ENCODE measurements around the gene C5.

Gene C5

DNA sequence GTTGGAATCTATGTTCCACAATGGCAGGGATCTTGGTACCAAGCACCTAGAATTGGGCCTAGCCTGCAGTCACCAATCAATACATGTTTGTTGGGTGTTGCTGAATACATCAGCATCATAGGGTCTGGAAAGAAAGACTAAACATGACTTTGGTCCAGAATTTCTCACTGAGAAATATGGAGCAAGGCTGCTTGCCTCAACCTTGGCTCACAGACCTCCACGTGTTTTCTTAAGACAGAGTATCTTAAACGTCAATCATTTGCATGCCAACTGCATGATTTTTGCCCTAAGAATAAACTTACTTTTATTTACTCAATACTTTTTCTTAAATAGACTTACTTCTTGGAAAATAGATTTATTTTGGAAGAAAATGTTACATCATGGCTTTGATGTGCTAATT is 100.8 kb downstream of the C5 start:
- H3K4me1 ChIP-seq (ENCODE audit: control insufficient read depth, insufficient read depth, low read depth, low read length), result peaks cover 10% of the 10 kb centered on the region
- no peak overlapping the region for H3K27ac ChIP-seq (ENCODE audit: low read length, poor library complexity, severe bottlenecking)
- no peak overlapping the region for H3K14ac ChIP-seq (ENCODE audit: low read length in 2 of 2)
- H4K91ac ChIP-seq (ENCODE audit: low read length), result no peak overlapping the region
- no peak overlapping the region for H2AFZ ChIP-seq (ENCODE audit: low read depth, low read length)
- H2BK5ac ChIP-seq (ENCODE audit: low read depth, low read length, poor library complexity, severe bottlenecking), result no peak overlapping the region
- whole genome bisulfite sequencing, result 100% methylated on average over 1 of the region's 2 CpGs
- H3K9me3 ChIP-seq (ENCODE audit: control insufficient read depth, low read length), result no peaks in the 10 kb centered on the region
- H2AK5ac ChIP-seq (ENCODE audit: low read length, severe bottlenecking), result no peak overlapping the region
- no peak overlapping the region for H2BK120ac ChIP-seq (ENCODE audit: low read depth, low read length)
- H3K79me1 ChIP-seq (replicated peaks; ENCODE audit: low read length, poor library complexity, severe bottlenecking), result no peaks in the 10 kb centered on the region
- H3K9ac ChIP-seq (ENCODE audit: low read length), result no peak overlapping the region
- no peak for DNase-seq
- no peak overlapping the region for H2BK15ac ChIP-seq (ENCODE audit: low read depth, poor library complexity, severe bottlenecking)
- peaks cover 0 to 4% of the 10 kb centered on the region in 2 experiments for H3K36me3 ChIP-seq (ENCODE audit: control insufficient read depth in 1 of 2, insufficient read depth in 2 of 2, low read depth in 1 of 2, low read length in 2 of 2)
- H3K18ac ChIP-seq (ENCODE audit: low read depth in 1 of 2, low read length in 2 of 2), result no peak overlapping the region
- H3K27me3 ChIP-seq (ENCODE audit: control insufficient read depth in 1 of 2, insufficient read depth in 1 of 2, low read length in 2 of 2), result no peaks in the 10 kb centered on the region
- H3K23ac ChIP-seq (ENCODE audit: low read length in 2 of 2), result no peak overlapping the region
- no peak overlapping the region for H3K4me2 ChIP-seq (ENCODE audit: low read length, poor library complexity, severe bottlenecking)
- H3K4ac ChIP-seq (ENCODE audit: low read depth in 1 of 2, low read length in 2 of 2), result no peak overlapping the region
- H2BK12ac ChIP-seq (ENCODE audit: low read length in 2 of 2), result no peak overlapping the region
- H3K4me3 ChIP-seq (ENCODE audit: insufficient read depth in 1 of 2, low read depth in 1 of 2, low read length in 2 of 2), result no peak overlapping the region
- no peak overlapping the region for H4K8ac ChIP-seq (ENCODE audit: low read length)

GRCh38 chr9:120948824-120949223 is 101.3 kb downstream of the C5 start:
- Histone ChIP-seq H4K91ac (ENCODE audit: low read length) (no peak overlapping the region), H3K23ac (ENCODE audit: low read length in 2 of 2) (no peak overlapping the region), H3K18ac (ENCODE audit: low read depth in 1 of 2, low read length in 2 of 2) (no peak overlapping the region), H2AFZ (ENCODE audit: low read depth, low read length) (no peak overlapping the region), H3K4ac (ENCODE audit: low read depth in 1 of 2, low read length in 2 of 2) (no peak overlapping the region), H3K14ac (ENCODE audit: low read length in 2 of 2) (no peak overlapping the region), H3K4me3 (ENCODE audit: insufficient read depth in 1 of 2, low read depth in 1 of 2, low read length in 2 of 2) (no peak overlapping the region), H4K8ac (ENCODE audit: low read length) (no peak overlapping the region), H2BK120ac (ENCODE audit: low read depth, low read length) (no peak overlapping the region), H3K27ac (ENCODE audit: low read length, poor library complexity, severe bottlenecking) (no peak overlapping the region), H2AK5ac (ENCODE audit: low read length, severe bottlenecking) (peak overlapping the region; percentile 58), H2BK5ac (ENCODE audit: low read depth, low read length, poor library complexity, severe bottlenecking) (no peak overlapping the region), H3K27me3 (ENCODE audit: control insufficient read depth in 1 of 2, insufficient read depth in 1 of 2, low read length in 2 of 2) (no peaks in the 10 kb centered on the region), H3K79me1 (replicated peaks; ENCODE audit: low read length, poor library complexity, severe bottlenecking) (no peaks in the 10 kb centered on the region), H3K4me1 (ENCODE audit: control insufficient read depth, insufficient read depth, low read depth, low read length) (peaks cover 10% of the 10 kb centered on the region), H3K36me3 (ENCODE audit: control insufficient read depth in 1 of 2, insufficient read depth in 2 of 2, low read depth in 1 of 2, low read length in 2 of 2) (peaks cover 0 to 4% of the 10 kb centered on the region in 2 experiments), H3K4me2 (ENCODE audit: low read length, poor library complexity, severe bottlenecking) (no peak overlapping the region), H2BK15ac (ENCODE audit: low read depth, poor library complexity, severe bottlenecking) (no peak overlapping the region), H3K9ac (ENCODE audit: low read length) (no peak overlapping the region), H3K9me3 (ENCODE audit: control insufficient read depth, low read length) (no peaks in the 10 kb centered on the region), H2BK12ac (ENCODE audit: low read length in 2 of 2) (no peak overlapping the region)
- DNase-seq, result no peak
- WGBS, result 97% methylated on average over 1 of the region's 1 CpG

- H3K27me3 ChIP-seq (ENCODE audit: control insufficient read depth in 1 of 2, insufficient read depth in 1 of 2, low read length in 2 of 2), result no peaks in the 10 kb centered on the region
- no peak overlapping the region for H3K18ac ChIP-seq (ENCODE audit: low read depth in 1 of 2, low read length in 2 of 2)
- H3K9me3 ChIP-seq (ENCODE audit: control insufficient read depth, low read length), result no peaks in the 10 kb centered on the region
- H3K4me1 ChIP-seq (ENCODE audit: control insufficient read depth, insufficient read depth, low read depth, low read length), result peaks cover 15% of the 10 kb centered on the region
- no peak overlapping the region for H3K23ac ChIP-seq (ENCODE audit: low read length in 2 of 2)
- H2BK15ac ChIP-seq (ENCODE audit: low read depth, poor library complexity, severe bottlenecking), result no peak overlapping the region
- no peak overlapping the region for H2BK120ac ChIP-seq (ENCODE audit: low read depth, low read length)
- WGBS, result 92% methylated on average over 2 of the region's 2 CpGs
- H3K4ac ChIP-seq (ENCODE audit: low read depth in 1 of 2, low read length in 2 of 2), result no peak overlapping the region
- no peak overlapping the region for H3K27ac ChIP-seq (ENCODE audit: low read length, poor library complexity, severe bottlenecking)
- no peak overlapping the region for H3K4me2 ChIP-seq (ENCODE audit: low read length, poor library complexity, severe bottlenecking)
- H2AFZ ChIP-seq (ENCODE audit: low read depth, low read length), result no peak overlapping the region
- H4K8ac ChIP-seq (ENCODE audit: low read length), result no peak overlapping the region
- DNase-seq, result no peak
- H2BK12ac ChIP-seq (ENCODE audit: low read length in 2 of 2), result no peak overlapping the region
- H4K91ac ChIP-seq (ENCODE audit: low read length), result no peak overlapping the region
- no peak overlapping the region for H3K14ac ChIP-seq (ENCODE audit: low read length in 2 of 2)
- H2BK5ac ChIP-seq (ENCODE audit: low read depth, low read length, poor library complexity, severe bottlenecking), result no peak overlapping the region
- no peak overlapping the region for H2AK5ac ChIP-seq (ENCODE audit: low read length, severe bottlenecking)
- no peak overlapping the region for H3K4me3 ChIP-seq (ENCODE audit: insufficient read depth in 1 of 2, low read depth in 1 of 2, low read length in 2 of 2)
- H3K9ac ChIP-seq (ENCODE audit: low read length), result no peak overlapping the region
- H3K79me1 ChIP-seq (replicated peaks; ENCODE audit: low read length, poor library complexity, severe bottlenecking), result no peaks in the 10 kb centered on the region
- H3K36me3 ChIP-seq (ENCODE audit: control insufficient read depth in 1 of 2, insufficient read depth in 2 of 2, low read depth in 1 of 2, low read length in 2 of 2), result peaks cover 0 to 4% of the 10 kb centered on the region in 2 experiments
Observed at GRCh38 chr9:120947222-120947621, 102.9 kb downstream of the C5 start.

DNA sequence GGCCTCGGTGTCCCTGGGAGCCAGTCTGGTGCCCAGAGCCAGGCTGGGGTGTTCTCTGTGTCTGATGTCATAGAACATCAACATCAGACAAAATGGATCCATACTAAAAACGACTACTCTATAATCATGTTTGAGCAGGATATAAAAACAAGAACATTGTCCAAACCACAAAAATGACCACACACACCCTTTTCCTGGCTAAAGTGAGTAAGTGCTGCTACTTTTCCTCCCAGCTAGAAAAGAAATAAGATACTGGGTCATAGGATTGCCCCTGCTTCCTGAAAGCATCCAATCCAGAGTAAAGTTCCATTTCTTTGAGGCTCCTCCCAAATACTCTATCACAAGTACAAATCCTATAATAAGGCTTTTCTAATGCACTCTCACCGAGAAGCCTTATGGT is 103.8 kb downstream of the C5 start:
- no peak overlapping the region for H2AFZ ChIP-seq (ENCODE audit: low read depth, low read length)
- no peaks in the 10 kb centered on the region for H3K9me3 ChIP-seq (ENCODE audit: control insufficient read depth, low read length)
- 86% methylated on average over 3 of the region's 3 CpGs for WGBS

More for the DNA sequence above, 103.8 kb downstream of the C5 start:
- H2BK5ac ChIP-seq (ENCODE audit: low read depth, low read length, poor library complexity, severe bottlenecking), result no peak overlapping the region
- no peak overlapping the region for H3K18ac ChIP-seq (ENCODE audit: low read depth in 1 of 2, low read length in 2 of 2)
- DNase-seq, result no peak
- H2BK15ac ChIP-seq (ENCODE audit: low read depth, poor library complexity, severe bottlenecking), result no peak overlapping the region
- peak overlapping the region in 1 of 2 experiments; percentile 18 for H3K14ac ChIP-seq (ENCODE audit: low read length in 2 of 2)
- H3K27me3 ChIP-seq (ENCODE audit: control insufficient read depth in 1 of 2, insufficient read depth in 1 of 2, low read length in 2 of 2), result no peaks in the 10 kb centered on the region
- H3K4me3 ChIP-seq (ENCODE audit: insufficient read depth in 1 of 2, low read depth in 1 of 2, low read length in 2 of 2), result no peak overlapping the region
- peaks cover 12% of the 10 kb centered on the region for H3K4me1 ChIP-seq (ENCODE audit: control insufficient read depth, insufficient read depth, low read depth, low read length)
- H3K79me1 ChIP-seq (replicated peaks; ENCODE audit: low read length, poor library complexity, severe bottlenecking), result no peaks in the 10 kb centered on the region
- peak overlapping the region in 1 of 2 experiments; percentile 15 for H2BK12ac ChIP-seq (ENCODE audit: low read length in 2 of 2)
- H4K8ac ChIP-seq (ENCODE audit: low read length), result no peak overlapping the region
- no peak overlapping the region for H3K9ac ChIP-seq (ENCODE audit: low read length)
- H3K4me2 ChIP-seq (ENCODE audit: low read length, poor library complexity, severe bottlenecking), result no peak overlapping the region
- no peaks in the 10 kb centered on the region for H3K36me3 ChIP-seq (ENCODE audit: control insufficient read depth in 1 of 2, insufficient read depth in 2 of 2, low read depth in 1 of 2, low read length in 2 of 2)
- no peak overlapping the region for H4K91ac ChIP-seq (ENCODE audit: low read length)
- H3K23ac ChIP-seq (ENCODE audit: low read length in 2 of 2), result peak overlapping the region in 1 of 2 experiments; percentile 50
- H3K27ac ChIP-seq (ENCODE audit: low read length, poor library complexity, severe bottlenecking), result no peak overlapping the region
- H2AK5ac ChIP-seq (ENCODE audit: low read length, severe bottlenecking), result peak overlapping the region; percentile 57
- H2BK120ac ChIP-seq (ENCODE audit: low read depth, low read length), result no peak overlapping the region
- H3K4ac ChIP-seq (ENCODE audit: low read depth in 1 of 2, low read length in 2 of 2), result no peak overlapping the region

Data from mesenchymal stem cell (in vitro differentiated cells and primary cell).